Loucy (cell line): ENCODE results near the gene FBN1.

Experiments
- CTCF ChIP-seq: fragments of 200-600 bp; sonication (generic); conservative IDR thresholded peaks from 2 replicates; pipeline ENCODE4 v1.5.1; 2014; ENCODE audit warnings: mild to moderate bottlenecking, antibody characterized with exemption, low read length
- EZH2phosphoT487 ChIP-seq: fragments of 200-600 bp; IDR thresholded peaks from 2 replicates; pipeline ENCODE4 v1.6.1; 2018; ENCODE audit warnings: antibody characterized with exemption, mild to moderate bottlenecking, moderate library complexity, borderline replicate concordance

- TF ChIP-seq CTCF: no peak
- no peak for TF ChIP-seq EZH2phosphoT487
Measured at GRCh38 chr15:48681353-48681752, 35.8 kb upstream of the FBN1 start.
